ENCODE measurements around the gene DYSF.
"Not testable (repeated sequence)": the region's sequence is repeated elsewhere in the genome, so short reads cannot be mapped to it uniquely, and the experiment has no call there.

DNA sequence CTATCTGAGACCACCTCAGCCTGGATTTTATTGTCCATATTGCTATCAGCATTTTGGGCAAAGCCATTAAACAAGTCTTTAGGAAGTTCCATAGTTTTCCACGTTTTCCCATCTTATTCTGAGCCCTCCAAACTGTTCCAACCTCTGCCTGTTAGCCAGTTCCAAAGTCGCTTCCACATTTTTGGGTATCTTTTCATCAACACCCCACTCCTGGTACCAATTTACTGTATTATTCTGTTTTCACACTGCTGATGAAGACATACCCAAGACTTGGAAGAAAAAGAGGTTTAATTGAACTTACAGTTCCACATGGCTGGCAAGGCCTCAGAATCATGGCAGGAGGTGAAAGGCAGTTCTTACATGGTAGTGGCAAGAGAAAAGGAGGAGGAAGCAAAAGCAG, 204.9 kb downstream of the DYSF start:
- not testable (repeated sequence) for TF ChIP-seq EP300 (IDR thresholded peaks at IDR 0.05; ENCODE audit: low read depth); POLR2A (IDR thresholded peaks at IDR 0.05)

Data from transverse colon (tissue), 1 donor.